Activated CD8-positive, alpha-beta T cell treated with anti-CD3 and anti-CD28 coated beads, Interleukin-2, amount 10 ng/mL, durations not matched to agents 7 days and 5 days (primary cell): ENCODE measurements around the gene NARF. TPM values are rescaled to one million over a fixed set of nuclear protein-coding genes. Genes with fewer than 3 reads are reported as not detected.

ENCODE experiments used
- ATAC-seq: fragments of 150-1000 bp; cut with Tn5 transposase; one replicate; pipeline ENCODE4 v1.10.0; 2021; ENCODE audit warnings: moderate library complexity
- CTCF ChIA-PET: fragments of 350-600 bp; sonication (Branson Sonifier 250); formaldehyde crosslinking; loops from one replicate; lab custom pipeline; 2021; ENCODE audit warnings: antibody characterized with exemption; lab: Charles Lee
- POLR2A ChIA-PET: fragments of 350-600 bp; sonication (Branson Sonifier 250); formaldehyde crosslinking; loops from one replicate; lab custom pipeline; 2021; ENCODE audit warnings: antibody characterized with exemption; lab: Charles Lee
- DNase-seq: peaks from one replicate; pipeline ENCODE4 v3.0.0-alpha.2; 2020
- H3K27ac Mint-ChIP-seq: one replicate; pipeline ENCODE4 v1.8.0; 2021; ENCODE audit warnings: mild to moderate bottlenecking, mixed read lengths
- H3K27me3 Mint-ChIP-seq: one replicate; pipeline ENCODE4 v1.8.0; 2021; ENCODE audit warnings: low read depth, mixed read lengths
- H3K36me3 Mint-ChIP-seq: one replicate; pipeline ENCODE4 v1.8.0; 2021; ENCODE audit warnings: low read depth, mixed read lengths
- H3K4me1 Mint-ChIP-seq: one replicate; pipeline ENCODE4 v1.8.0; 2021; ENCODE audit warnings: low read depth, mixed read lengths
- H3K4me3 Mint-ChIP-seq: one replicate; pipeline ENCODE4 v1.8.0; 2021; ENCODE audit warnings: mild to moderate bottlenecking, mixed read lengths
- H3K9me3 Mint-ChIP-seq: one replicate; pipeline ENCODE4 v1.8.0; 2022; ENCODE audit warnings: mixed read lengths; ENCODE audit not compliant: insufficient read depth
- total RNA-seq, 2 experiments: library from RNA; stranded (reverse); gene quantifications; one replicate each; pipeline ENCODE4 v1.2.3, GENCODE V29; 2021

The NARF gene
- total RNA-seq, 2 experiments from 2014 or later = 112 to 114 TPM

DNA sequence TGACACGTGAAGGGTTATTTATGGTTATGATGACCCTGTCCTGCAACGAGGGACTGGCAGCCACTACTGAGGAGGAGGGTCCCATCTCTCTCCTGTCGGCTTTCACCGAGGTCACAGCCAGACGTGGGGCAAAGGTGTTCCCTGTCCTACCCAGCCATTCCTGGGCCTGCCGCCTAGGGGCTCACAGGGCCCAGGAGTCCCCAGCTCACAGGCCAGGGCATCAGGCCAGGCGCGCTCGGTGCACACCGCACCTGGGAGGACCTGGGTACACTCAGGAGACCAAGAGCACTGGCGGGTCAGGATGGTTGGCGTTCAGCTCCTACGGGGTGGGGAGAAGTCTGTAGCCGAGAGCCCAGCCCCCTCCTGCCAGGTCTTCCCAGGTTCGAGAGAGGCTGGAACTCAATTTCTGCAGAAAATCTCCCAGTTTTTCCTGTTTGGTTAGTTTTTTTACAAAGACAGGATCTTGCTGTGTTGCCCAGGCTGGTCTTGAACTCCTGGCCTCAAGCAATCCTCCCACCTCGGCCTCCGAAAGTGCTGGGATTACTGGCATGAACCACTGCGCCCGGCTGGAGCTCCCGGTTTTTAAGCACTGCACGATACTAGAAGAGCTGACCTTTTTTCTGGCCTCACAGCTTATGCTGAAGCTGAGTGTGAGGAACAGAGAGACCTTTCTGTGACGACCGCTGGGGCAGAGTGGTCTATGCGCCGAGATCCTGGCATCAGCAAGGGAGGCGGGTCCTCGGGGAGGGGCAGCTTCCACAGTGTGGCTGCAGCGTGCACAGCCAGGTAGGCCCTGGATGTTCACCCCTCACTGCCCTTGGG, 15.7 kb upstream of the NARF start:
- Mint-ChIP-seq H3K4me3 (no peak overlapping the region), H3K27ac (no peak overlapping the region), H3K36me3 (peaks cover 37% of the 10 kb centered on the region), H3K27me3 (no peaks in the 10 kb centered on the region), H3K9me3 (no peaks in the 10 kb centered on the region), H3K4me1 (peaks cover 17% of the 10 kb centered on the region)
- POLR2A ChIA-PET = interaction anchor here (1.1 kb wide), 1 partner anchor 9 kb away, joined by 4 read pairs; no protein-coding TSS in a partner anchor
- CTCF ChIA-PET = no interaction called here
- ATAC-seq (no peak), DNase-seq (no peak)

DNA sequence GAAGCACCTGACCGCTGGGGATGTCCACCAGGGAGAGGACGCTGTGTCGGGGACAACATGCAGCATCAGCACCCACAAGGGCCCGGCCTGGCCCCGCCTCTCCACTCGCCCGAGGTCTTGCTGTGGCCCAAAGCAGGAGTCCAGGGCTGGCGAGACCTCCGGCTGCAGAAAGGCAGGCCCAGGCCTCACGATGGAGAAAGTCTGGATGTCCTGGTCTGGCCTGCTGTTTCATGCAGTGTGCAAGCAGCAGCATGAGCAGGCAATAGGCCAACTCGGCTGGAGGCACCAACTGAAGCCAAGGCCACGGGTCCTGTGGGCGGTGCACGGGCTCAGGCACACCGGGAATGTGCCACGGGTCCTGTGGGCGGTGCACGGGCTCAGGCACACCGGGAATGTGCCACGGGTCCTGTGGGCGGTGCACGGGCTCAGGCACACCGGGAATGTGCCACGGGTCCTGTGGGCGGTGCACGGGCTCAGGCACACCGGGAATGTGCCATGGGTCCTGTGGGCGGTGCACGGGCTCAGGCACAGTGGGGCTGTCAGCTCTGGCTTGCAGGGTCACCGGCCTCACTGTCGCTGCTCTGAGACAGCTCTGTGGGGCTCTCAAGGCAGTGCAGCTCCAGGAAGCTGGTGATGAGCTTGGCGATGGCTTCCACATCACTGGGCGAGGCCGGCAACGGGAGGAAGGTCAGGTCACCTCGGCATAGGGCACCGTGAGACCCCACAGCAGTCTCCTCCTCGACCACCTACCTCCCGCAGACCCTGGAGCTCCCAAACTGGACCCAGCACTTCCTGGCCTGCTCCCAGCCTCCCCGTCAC, 14.9 kb upstream of the NARF start:
- ChIA-PET POLR2A (interaction anchor here (1.0 to 1.1 kb wide), 2 partner anchors 8 to 9 kb away, joined by 3 to 4 read pairs; no protein-coding TSS in a partner anchor), CTCF (no interaction called here)
- peaks cover 38% of the 10 kb centered on the region for H3K36me3 Mint-ChIP-seq
- no peak overlapping the region for H3K27ac Mint-ChIP-seq
- ATAC-seq = no peak
- H3K27me3 Mint-ChIP-seq = no peaks in the 10 kb centered on the region
- no peaks in the 10 kb centered on the region for H3K9me3 Mint-ChIP-seq
- H3K4me1 Mint-ChIP-seq = peaks cover 19% of the 10 kb centered on the region
- H3K4me3 Mint-ChIP-seq = no peak overlapping the region
- no peak for DNase-seq

DNA sequence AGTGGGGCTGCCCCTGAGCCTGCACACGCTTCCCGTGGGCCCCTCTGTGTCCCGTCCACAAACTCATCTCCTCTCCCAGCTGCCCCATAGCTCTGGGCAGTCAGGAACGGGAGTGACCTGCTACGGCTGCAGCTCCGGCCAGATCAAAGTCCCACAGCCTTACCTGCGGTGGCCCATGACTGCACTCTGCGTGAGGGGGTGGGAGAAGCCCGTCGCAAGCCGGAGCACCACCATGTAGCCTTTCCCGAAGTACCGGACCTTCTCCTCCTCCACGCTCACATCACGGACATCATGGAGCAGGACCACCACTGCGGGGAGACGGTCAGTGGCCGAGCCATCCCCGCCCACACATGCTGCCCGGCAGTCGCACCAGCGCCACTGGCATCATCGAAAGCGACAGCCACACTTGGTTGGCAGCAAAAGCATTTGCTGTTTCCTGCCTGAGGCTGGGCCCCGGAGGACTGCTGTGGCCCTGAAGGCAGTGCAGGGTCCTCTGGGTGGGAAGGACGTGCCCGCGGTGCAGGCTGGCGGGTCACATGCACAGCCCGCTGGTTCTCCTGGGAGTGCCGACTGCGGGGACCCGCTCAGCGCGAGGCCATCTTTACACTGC, 14.2 kb upstream of the NARF start:
- DNase-seq (no peak), ATAC-seq (no peak)
- Mint-ChIP-seq H3K27ac (no peak overlapping the region), H3K9me3 (no peaks in the 10 kb centered on the region), H3K36me3 (peaks cover 44% of the 10 kb centered on the region), H3K4me3 (no peak overlapping the region), H3K27me3 (no peaks in the 10 kb centered on the region), H3K4me1 (peaks cover 19% of the 10 kb centered on the region)
- ChIA-PET POLR2A (interaction anchor here (1.0 kb wide), 1 partner anchor 10 kb away, joined by 3 read pairs; no protein-coding TSS in a partner anchor), CTCF (no interaction called here)

DNA sequence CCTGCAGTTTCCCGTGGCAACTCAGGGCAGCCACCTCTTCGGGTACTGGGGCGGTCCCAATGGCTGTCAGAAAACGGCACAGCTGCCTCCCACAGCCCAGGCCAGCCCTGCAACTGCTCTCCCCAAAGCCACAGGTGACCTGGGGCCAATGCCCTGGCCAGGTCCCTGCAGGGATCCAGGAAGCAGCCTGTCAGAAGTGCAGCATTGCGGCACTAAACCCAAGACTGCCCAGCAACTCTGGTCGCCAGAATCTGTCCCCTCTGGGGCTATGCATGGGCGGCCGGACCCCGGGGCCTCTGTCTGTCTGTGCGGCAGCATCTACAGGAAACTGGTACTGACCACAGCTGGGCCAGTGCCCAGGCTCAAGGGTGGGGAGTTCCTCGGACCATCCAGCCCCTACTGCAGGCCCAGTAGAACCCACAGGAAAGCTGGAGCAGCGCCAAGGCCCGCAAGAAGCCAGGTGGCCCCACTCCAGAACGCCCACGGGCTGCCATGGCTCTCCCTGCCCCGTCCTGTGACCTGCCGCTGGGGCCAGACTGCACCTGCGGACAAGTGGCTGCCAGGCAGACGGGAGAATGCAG, 13.5 kb upstream of the NARF start:
- ATAC-seq = no peak

DNA sequence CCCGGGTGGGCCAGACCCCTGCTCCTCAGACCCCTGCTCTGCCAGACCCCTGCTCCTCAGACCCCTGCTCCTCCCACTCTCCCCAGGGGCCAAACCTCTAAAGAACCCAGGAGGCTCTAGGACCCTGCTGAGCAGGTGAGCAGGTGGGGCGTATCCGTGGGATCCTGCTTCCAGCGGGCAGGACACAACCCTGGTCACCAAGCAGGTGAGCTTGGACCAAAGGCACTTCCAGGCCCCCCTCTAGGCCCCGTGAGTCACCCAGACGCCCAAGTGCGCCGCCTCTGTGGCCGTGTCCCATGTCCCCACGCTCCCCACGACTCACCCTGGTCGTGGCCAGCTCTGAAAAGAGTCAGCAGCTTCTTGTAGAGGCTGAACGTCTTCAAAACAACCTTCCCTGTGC, 13.0 kb upstream of the NARF start:
- POLR2A ChIA-PET = no interaction called here
- Mint-ChIP-seq H3K9me3 (no peaks in the 10 kb centered on the region), H3K27me3 (no peaks in the 10 kb centered on the region), H3K4me3 (no peak overlapping the region), H3K27ac (no peak overlapping the region), H3K4me1 (peaks cover 19% of the 10 kb centered on the region), H3K36me3 (peaks cover 51% of the 10 kb centered on the region)
- ATAC-seq (no peak), DNase-seq (no peak)
- CTCF ChIA-PET = no interaction called here

More for the DNA sequence above, 13.5 kb upstream of the NARF start:
- DNase-seq = no peak
- POLR2A ChIA-PET = no interaction called here
- peaks cover 19% of the 10 kb centered on the region for H3K4me1 Mint-ChIP-seq
- H3K4me3 Mint-ChIP-seq = no peak overlapping the region
- H3K9me3 Mint-ChIP-seq = no peaks in the 10 kb centered on the region
- no peaks in the 10 kb centered on the region for H3K27me3 Mint-ChIP-seq
- H3K36me3 Mint-ChIP-seq = peaks cover 51% of the 10 kb centered on the region
- H3K27ac Mint-ChIP-seq = no peak overlapping the region
- CTCF ChIA-PET = no interaction called here

DNA sequence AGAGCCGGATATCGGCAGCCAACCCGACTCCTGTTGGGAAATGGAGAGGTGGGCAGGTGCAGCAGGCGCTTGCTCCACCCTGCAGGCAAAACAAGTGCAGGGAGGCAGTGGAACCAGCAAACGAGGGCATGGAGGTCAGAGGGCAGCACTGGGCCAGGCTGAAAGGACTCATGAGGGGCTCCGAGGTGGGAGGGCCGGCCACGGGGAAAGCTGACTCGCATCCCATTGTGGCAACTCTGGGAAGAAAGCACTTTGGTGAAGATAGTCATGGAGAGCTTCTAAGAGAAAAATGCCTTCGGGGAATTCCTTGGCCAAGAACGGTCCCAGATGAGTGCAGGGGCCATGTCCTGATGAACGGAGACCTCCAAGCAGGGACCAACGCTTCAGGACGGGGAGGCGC, 12.4 kb upstream of the NARF start:
- H3K4me1 Mint-ChIP-seq = peaks cover 24% of the 10 kb centered on the region
- no peaks in the 10 kb centered on the region for H3K27me3 Mint-ChIP-seq
- no peaks in the 10 kb centered on the region for H3K9me3 Mint-ChIP-seq
- ATAC-seq (no peak), DNase-seq (no peak)
- no peak overlapping the region for H3K27ac Mint-ChIP-seq
- no peak overlapping the region for H3K4me3 Mint-ChIP-seq
- ChIA-PET POLR2A (no interaction called here), CTCF (interaction anchor here (1.0 kb wide), 1 partner anchor 22 kb away, joined by 4 read pairs; no protein-coding TSS in a partner anchor)
- H3K36me3 Mint-ChIP-seq = peaks cover 49% of the 10 kb centered on the region

DNA sequence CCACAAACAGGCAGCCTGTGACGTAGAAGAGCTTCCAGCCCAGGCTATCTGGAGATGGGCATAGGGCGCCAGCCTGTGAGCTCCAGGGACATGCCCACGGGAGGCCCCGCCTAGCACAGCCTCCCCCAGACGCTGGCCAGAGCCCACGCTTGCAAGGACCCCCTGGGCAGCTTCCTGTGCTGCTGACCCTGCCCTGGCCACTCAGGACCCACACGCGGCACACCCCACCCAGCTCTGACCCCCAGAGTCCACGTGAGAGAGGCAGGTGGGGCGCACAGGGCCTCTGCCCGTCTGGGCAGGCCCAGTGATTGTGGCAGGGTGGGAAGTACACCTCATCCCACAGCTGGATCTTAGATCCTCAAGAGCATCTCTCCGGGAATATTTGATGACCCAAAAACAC, 11.9 kb upstream of the NARF start:
- Mint-ChIP-seq H3K36me3 (peaks cover 51% of the 10 kb centered on the region), H3K9me3 (no peaks in the 10 kb centered on the region), H3K4me1 (peaks cover 29% of the 10 kb centered on the region), H3K27ac (no peak overlapping the region), H3K27me3 (no peaks in the 10 kb centered on the region), H3K4me3 (no peak overlapping the region)
- DNase-seq = no peak
- ChIA-PET POLR2A (no interaction called here), CTCF (interaction anchor here (1.0 kb wide), 1 partner anchor 22 kb away, joined by 4 read pairs; no protein-coding TSS in a partner anchor)
- ATAC-seq = no peak

DNA sequence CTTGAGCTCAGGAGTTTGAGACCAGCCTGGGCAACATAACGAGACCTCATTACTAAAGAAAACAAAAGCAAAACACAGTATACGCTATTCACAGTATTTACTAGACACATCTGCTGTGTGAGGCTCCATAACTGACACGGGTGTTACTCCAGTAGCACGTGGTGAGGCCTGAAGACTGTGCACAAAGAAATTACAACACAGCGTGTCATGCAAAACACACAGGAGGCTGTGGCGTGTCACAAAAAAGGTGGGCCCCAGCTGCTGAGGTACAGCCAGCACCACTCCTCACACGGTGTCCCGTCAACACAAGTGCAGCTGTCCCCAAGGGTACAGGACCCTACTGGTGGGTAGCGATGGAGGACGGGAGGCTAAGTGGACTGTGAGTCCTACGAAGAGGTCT, 10.7 kb upstream of the NARF start:
- DNase-seq = no peak
- Mint-ChIP-seq H3K27me3 (no peaks in the 10 kb centered on the region), H3K4me3 (peak overlapping the region; percentile 45), H3K9me3 (no peaks in the 10 kb centered on the region), H3K27ac (peak overlapping the region; percentile 79), H3K4me1 (peaks cover 38% of the 10 kb centered on the region), H3K36me3 (peaks cover 48% of the 10 kb centered on the region)
- POLR2A ChIA-PET = interaction anchor here (0.9 to 2.6 kb wide), 4 partner anchors 9 to 155 kb away, joined by 3 to 7 read pairs (median 6); no protein-coding TSS in a partner anchor
- ATAC-seq = no peak
- CTCF ChIA-PET = interaction anchor here (1.9 kb wide), 1 partner anchor 23 kb away, joined by 9 read pairs; no protein-coding TSS in a partner anchor

DNA sequence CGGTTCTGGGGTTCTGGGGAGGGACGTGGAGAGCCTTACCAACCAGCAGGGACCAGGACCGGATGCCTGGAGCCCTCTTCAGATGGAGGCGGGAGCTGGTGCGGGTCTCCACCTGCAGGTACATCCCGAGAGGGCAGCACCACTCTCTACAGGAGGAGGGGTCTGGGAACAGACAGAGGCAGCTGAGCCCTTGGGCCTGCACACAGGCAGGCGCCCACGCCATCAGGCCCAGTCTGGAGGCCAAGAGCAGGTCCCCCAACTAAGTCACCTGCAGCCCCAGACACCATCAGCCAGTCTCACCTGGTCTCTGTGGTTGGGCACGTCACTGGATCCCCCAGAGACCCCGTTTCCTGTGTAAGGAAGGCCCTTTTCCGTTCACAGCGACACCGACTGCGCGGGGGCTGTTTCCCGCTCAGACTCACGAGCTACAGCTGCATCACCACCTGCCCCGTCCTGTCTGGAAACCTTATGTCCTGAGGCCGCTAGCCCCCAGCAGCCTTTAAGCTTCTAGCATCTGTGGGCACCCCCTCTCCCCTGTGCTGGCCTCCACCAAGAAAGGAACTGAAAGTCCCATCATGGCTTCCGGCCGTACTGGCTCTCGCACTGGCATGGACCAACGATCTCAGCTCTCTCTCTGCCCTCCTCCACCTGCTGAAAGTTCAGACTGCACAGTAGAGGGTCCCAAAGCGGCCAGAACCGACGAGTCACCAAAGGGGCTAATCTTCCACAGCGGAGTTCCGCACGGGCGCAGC, 9.2 kb upstream of the NARF start:
- peaks cover 37% of the 10 kb centered on the region for H3K4me1 Mint-ChIP-seq
- CTCF ChIA-PET = interaction anchor here (0.6 to 1.9 kb wide), 7 partner anchors 9 to 107 kb away, joined by 3 to 9 read pairs (median 3); partner anchors contain the start of gene NARF
- POLR2A ChIA-PET = interaction anchor here (0.5 to 2.6 kb wide), 17 partner anchors 8 to 939 kb away, joined by 3 to 24 read pairs (median 5); partner anchors contain the start of genes FOXK2 and NARF
- no peaks in the 10 kb centered on the region for H3K9me3 Mint-ChIP-seq
- no peaks in the 10 kb centered on the region for H3K27me3 Mint-ChIP-seq
- DNase-seq (peak; percentile 87), ATAC-seq (peak; percentile 56)
- peaks cover 48% of the 10 kb centered on the region for H3K36me3 Mint-ChIP-seq
- peak overlapping the region; percentile 99 for H3K27ac Mint-ChIP-seq
- peak overlapping the region; percentile 93 for H3K4me3 Mint-ChIP-seq

DNA sequence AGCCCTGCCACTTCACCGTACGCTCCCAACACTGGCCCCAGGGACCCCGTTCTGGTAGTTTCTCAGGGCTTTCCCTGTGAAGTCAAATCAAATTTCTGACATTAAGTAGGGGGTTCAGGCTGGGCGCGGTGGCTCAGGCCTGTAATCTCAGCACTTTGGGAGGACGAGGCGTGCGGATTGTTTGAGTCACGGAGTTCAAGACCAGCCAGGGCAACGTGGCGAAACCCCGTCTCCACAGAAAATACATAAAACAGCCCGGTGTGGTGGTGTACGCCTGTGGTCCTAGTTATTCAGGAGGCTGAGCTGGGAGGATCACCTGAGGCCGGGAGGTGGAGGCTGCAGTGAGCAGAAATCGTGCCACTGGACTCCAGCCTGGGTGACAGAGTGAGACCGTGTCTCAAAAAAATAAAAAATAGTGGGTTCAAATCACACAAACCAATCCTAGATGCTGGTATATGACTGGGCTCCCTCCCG, 8.6 kb upstream of the NARF start:
- ATAC-seq (peak; percentile 8), DNase-seq (peak; percentile 50)
- peaks cover 48% of the 10 kb centered on the region for H3K36me3 Mint-ChIP-seq
- H3K4me3 Mint-ChIP-seq = peak overlapping the region; percentile 93
- POLR2A ChIA-PET = interaction anchor here (0.7 to 2.6 kb wide), 12 partner anchors 8 to 208 kb away, joined by 3 to 24 read pairs (median 6); partner anchors contain the start of gene NARF
- CTCF ChIA-PET = interaction anchor here (0.9 to 1.4 kb wide), 3 partner anchors 8 to 104 kb away, joined by 3 to 4 read pairs (median 3); partner anchors contain the start of gene NARF
- no peaks in the 10 kb centered on the region for H3K9me3 Mint-ChIP-seq
- peak overlapping the region; percentile 99 for H3K27ac Mint-ChIP-seq
- H3K27me3 Mint-ChIP-seq = no peaks in the 10 kb centered on the region
- H3K4me1 Mint-ChIP-seq = peaks cover 37% of the 10 kb centered on the region
